ENCODE results near the gene MGA. TPM values are rescaled to one million over a fixed set of nuclear protein-coding genes. Genes with fewer than 3 reads are reported as not detected.

MGA gene
- polyA plus RNA-seq, 1 donor, result 21.7 TPM

GRCh38 chr15:41782371-41783282 lies 122.4 kb downstream of the MGA start:
- no peak for DNase-seq (ENCODE audit: low read depth)

GRCh38 chr15:41783296-41783695 lies 123.1 kb downstream of the MGA start:
- DNase-seq (ENCODE audit: low read depth), result no peak

DNA sequence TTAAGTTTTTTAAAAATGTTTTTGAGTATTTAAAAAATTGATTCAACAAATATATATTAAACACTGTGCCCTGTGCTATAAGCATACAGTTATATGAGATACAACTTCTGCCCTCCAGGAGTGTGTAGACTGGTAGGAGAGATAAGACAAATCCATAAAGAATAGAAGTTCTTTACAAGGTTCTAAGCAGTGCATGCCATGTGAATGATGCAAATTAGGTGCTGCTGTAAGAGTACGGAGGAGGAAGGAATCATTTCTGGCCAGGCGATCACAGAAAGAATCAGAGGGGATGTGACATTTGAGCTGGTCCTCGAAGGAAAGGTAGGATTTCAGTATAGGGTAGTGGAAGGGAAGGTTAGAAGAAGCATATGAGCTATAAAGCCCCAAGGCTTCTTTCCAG lies 128.1 kb downstream of the MGA start:
- DNase-seq (ENCODE audit: low read depth), result no peak

GRCh38 chr15:41789236-41789635 lies 129.0 kb downstream of the MGA start:
- no peak for DNase-seq (ENCODE audit: low read depth)

DNA sequence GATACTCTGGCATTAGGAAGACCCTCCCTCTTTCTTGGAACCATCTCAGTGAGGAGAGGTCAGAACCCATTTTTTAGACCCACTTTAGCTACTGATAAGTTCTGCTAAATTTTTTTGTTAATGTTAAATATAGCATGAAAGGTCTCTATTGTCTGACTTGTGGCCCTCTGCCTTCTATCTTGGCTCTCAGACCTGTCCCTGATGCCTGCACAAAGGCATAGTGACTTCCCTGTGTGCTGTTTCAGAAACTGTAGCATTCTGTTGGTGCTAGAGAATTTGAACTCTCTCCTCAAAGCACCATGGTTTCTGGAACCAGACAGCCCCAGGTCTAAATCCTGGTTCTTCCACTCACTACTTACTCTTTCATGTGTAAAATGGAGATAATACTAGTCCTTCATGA lies 129.5 kb downstream of the MGA start:
- DNase-seq (ENCODE audit: low read depth), result no peak

DNA sequence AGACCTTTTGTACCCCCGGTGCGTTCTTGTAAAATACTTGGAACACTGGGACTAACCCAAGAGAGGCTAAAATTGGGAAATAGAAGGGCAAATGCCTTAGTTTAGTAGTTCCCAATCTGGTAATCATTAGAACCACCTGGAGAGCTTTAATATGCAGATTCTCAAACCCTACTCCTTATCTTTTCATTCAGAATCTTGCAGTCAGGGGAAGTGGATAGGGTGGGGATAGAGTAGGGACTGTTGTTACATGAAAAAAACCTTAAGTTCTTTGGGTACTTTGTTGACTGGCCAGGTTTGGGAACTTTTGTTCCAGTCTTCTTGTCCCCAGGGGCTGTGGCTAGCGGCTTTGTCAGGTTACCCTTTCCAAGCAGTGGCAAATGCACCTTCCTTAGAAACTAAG lies 130.0 kb downstream of the MGA start:
- DNase-seq (ENCODE audit: low read depth), result no peak

DNA sequence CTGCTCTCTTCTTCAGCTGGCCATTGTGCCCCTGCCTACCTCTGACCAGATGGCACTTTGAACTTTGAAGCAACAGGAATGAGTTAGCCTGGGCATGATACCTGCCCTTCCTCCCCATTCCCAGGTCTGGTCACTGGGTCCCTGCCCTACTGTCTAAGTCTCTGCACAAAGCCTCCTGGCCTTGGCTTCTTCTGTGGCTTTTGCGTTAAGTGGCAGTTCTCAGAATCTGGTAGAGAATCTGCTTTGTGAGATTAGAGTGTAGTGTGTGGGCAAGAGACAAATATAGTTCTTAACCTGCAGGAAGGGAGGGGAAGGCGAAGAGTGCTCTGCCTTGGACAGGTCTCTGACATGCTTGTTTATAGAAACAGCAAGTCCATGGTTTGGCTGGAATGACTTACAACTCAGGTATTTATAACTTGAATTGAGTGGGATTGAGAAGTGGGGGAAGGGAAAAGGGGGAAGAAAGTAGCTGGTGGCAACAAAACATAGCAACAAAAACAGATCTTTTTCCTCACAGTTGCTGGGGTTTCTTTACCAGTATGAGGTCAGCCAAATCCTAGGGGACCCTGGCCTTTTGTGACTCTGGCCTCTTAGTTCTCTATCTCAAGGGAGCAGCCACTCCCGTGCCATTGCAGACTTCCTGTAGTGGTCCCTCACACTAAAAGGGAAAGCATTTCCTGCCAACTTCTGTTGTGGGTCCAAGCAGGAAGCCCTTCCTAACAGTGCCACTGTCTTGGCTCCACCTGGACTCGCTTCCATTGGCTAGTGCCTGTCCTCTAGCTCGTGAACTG lies 130.7 kb downstream of the MGA start:
- no peak for DNase-seq (ENCODE audit: low read depth)

DNA sequence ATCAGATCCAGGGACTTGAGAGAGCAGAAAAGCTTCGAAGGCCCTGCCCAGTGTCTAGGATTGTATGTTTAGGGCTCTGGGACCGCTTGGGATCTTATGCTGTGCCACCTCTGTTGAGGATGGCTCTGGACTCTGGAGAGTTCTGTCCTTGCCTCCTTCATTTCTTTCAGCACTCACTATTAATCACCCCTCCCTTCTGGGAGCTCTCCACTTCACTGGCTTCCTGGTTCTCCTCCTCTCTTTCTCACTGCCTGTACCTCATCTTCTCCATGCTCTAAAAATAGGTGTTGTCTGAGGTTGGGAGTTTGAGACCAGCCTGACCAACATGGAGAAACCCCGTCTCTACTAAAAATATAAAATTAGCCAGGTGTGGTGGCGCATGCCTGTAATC lies 131.3 kb downstream of the MGA start:
- DNase-seq (ENCODE audit: low read depth), result no peak

- no peak for DNase-seq (ENCODE audit: low read depth)
These were observed 131.9 kb downstream of the MGA start for GRCh38 chr15:41792000-41792637.

GRCh38 chr15:41794081-41794480 lies 133.9 kb downstream of the MGA start:
- DNase-seq (ENCODE audit: low read depth), result no peak

DNA sequence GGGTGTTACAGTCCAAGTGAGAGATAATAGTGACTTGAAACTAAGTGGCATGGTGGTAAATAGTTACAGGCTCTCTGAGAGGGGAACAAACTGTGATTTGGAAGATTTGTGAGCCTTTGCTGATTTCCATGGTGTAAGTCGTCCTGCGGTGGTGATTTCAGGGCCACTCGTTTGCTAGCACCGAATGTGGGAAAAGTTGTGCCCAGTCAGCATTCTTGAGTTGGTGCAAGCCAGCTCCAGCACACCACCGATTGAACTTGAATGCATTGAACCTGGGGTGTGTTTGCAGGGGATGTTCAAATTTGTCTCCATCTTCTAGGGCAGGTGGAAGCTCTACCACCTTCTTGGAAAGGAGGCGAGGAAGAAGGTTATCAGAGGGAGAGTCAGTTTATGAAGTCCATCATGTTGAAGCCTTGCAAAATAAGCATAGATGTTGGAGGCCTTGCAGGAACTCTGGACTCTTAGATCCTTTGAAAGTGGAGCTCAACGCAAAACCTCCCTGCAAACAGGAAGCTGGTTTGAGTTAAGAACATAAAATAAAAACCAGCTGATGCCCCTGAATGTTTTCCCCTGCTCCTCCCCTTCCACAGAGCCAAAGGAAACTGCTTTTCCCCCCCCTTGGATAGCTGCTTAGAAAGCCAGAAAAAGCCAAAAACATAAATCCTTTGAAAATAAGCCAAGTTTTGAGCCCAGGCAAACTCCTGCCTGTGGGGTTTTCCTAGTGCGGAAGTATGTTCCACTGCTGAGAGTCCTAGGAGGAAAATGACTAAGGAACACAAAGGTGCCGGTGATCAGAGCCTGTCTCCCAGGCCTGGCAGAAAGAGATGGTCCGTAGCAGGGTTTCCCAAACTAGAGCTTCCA lies 136.0 kb downstream of the MGA start:
- DNase-seq (ENCODE audit: low read depth), result no peak

DNA sequence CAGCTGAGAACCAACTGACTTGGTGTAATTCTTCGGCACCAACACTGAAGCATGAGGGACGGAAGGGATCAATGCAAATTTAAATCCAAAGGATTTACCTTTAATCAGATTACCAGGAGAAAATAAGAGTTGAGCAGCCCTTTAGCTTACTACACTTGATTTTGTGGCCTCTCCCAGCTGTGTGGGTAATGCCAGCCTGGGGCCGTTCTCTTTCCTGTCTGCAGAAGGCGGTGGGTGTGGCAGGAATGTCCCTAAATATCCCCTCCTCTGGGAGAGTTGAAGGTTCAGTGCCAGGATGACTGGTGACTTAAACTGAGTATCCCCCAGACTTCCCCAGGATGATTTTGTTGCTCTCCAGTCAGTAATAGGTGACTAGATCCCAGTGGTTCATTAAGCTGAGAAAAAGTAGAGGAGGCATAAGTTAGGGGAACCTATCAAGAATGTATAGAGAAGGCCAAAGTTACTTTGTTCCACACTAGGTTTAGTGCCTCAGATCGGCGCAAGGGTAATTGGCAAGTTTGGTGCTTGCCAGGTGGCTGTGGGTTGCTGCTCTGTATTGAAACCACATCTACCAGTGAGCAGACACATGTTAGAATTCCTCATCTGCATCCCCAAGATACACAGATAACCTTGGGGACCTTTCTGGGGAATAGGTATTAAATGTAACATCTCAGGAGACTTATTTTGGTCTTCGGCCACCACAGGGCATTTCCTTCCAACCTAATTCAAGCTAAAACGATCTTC lies 137.2 kb downstream of the MGA start:
- DNase-seq (ENCODE audit: low read depth), result no peak

- DNase-seq (ENCODE audit: low read depth), result no peak
These were observed 138.6 kb downstream of the MGA start for GRCh38 chr15:41798607-41799487.

DNA sequence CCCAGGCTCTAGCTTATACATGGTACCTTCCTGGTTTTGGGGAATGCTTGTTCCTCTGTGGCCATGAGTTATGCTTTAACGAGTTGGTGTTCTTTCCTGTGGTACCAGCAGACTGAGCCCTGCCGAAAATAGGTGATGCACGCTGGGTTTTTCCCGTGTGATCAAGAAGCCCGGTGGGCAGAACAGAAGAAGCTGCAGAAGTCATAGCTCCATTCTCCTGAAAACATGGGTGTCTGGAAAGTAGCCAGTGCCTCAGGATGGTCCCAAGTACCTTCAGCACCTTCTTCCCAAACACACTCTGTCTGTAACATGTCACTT lies 139.2 kb downstream of the MGA start:
- DNase-seq (ENCODE audit: low read depth), result no peak

DNA sequence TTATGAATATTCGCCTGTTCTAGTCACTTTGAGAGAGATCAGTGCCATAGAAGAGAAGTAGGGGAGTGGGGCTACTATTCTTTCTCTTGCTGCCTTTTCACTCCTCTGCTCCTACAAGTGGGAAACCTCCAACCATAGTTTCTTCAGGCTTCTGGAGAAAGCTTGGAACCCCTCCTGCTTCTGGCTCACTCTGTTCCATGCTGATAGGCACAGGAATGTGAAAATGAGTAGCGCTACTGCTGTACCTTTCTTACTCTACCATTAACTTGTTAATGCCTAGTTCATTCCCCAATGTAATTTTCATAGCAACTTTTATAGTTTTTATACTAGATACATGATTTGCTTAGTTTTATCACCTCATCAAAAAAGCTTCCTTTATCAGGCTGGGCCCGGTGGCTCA lies 141.0 kb downstream of the MGA start:
- DNase-seq (ENCODE audit: low read depth), result no peak

GRCh38 chr15:41801850-41802455 lies 141.7 kb downstream of the MGA start:
- DNase-seq (ENCODE audit: low read depth), result no peak

GRCh38 chr15:41804361-41804760 lies 144.2 kb downstream of the MGA start:
- no peak for DNase-seq (ENCODE audit: low read depth)

GRCh38 chr15:41804916-41805666 lies 144.9 kb downstream of the MGA start:
- no peak for DNase-seq (ENCODE audit: low read depth)

GRCh38 chr15:41805711-41806110 lies 145.5 kb downstream of the MGA start:
- no peak for DNase-seq (ENCODE audit: low read depth)
